Activated naive CD4-positive, alpha-beta T cell treated with anti-CD3 and anti-CD28 coated beads, Interleukin-2, amount 10 ng/mL, durations not matched to agents 7 days and 5 days (primary cell): ENCODE results near the gene SDK1.

ENCODE experiments used
- CTCF ChIA-PET: fragments of 350-600 bp; sonication (Branson Sonifier 250); formaldehyde crosslinking; loops from one replicate; lab custom pipeline; 2021; ENCODE audit warnings: antibody characterized with exemption; lab: Charles Lee
- DNase-seq: peaks from one replicate; pipeline ENCODE4 v3.0.0-alpha.2; 2020
- H3K27ac Mint-ChIP-seq: one replicate; pipeline ENCODE4 v1.8.0; 2021; ENCODE audit warnings: mild to moderate bottlenecking, moderate library complexity, mixed read lengths
- H3K27me3 Mint-ChIP-seq: one replicate; pipeline ENCODE4 v1.8.0; 2021; ENCODE audit warnings: mild to moderate bottlenecking, mixed read lengths
- H3K36me3 Mint-ChIP-seq: one replicate; pipeline ENCODE4 v1.8.0; 2021; ENCODE audit warnings: mixed read lengths
- H3K4me1 Mint-ChIP-seq: one replicate; pipeline ENCODE4 v1.8.0; 2021; ENCODE audit warnings: mixed read lengths
- H3K4me3 Mint-ChIP-seq: one replicate; pipeline ENCODE4 v1.8.0; 2021; ENCODE audit warnings: mild to moderate bottlenecking, moderate library complexity, mixed read lengths
- H3K9me3 Mint-ChIP-seq: one replicate; pipeline ENCODE4 v1.8.0; 2021; ENCODE audit warnings: mixed read lengths

The SDK1 gene

GRCh38 chr7:3333861-3334260 lies 32.8 kb downstream of the SDK1 start:
- no peaks in the 10 kb centered on the region for H3K9me3 Mint-ChIP-seq
- CTCF ChIA-PET = no interaction called here
- no peaks in the 10 kb centered on the region for H3K4me1 Mint-ChIP-seq
- H3K27me3 Mint-ChIP-seq = peaks cover 13% of the 10 kb centered on the region
- H3K36me3 Mint-ChIP-seq = no peaks in the 10 kb centered on the region
- no peak overlapping the region for H3K4me3 Mint-ChIP-seq
- no peak for DNase-seq
- H3K27ac Mint-ChIP-seq = no peak overlapping the region

DNA sequence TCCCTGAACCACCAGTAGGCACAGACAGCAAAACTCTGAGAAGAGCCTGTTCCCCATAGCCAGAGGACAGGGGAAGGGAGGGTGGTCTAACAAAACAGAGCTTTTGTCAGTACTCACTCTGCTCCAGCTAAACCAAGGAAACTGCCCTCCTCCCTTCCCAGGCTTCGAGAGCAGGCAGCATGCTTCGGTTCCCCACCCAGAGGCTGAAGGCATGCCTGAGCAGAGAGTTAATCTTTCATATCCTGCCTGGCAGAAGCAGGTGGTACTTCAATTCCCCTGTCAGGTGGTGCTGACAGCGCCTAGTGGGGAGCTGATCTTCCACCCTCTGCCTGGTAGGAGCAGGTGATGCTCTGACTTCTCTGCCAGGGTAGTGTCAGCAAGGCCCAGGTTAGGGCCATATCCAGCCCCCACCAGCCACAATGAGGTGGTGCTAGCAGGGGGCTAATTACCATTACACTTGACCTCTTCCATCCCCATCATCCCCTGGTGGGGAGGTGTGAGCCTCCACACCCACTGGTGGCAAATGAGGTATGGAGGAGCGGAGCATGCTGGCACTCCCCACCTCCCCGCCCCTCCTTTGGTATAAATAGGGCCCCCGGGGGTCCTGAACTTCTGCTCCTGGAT lies 35.1 kb downstream of the SDK1 start:
- peaks cover 13% of the 10 kb centered on the region for H3K27me3 Mint-ChIP-seq
- no peak overlapping the region for H3K4me3 Mint-ChIP-seq
- H3K9me3 Mint-ChIP-seq = no peaks in the 10 kb centered on the region
- CTCF ChIA-PET = interaction anchor here (0.7 to 1.1 kb wide), 2 partner anchors 12 to 226 kb away, joined by 3 read pairs; no protein-coding TSS in a partner anchor
- no peaks in the 10 kb centered on the region for H3K4me1 Mint-ChIP-seq
- H3K27ac Mint-ChIP-seq = no peak overlapping the region
- no peaks in the 10 kb centered on the region for H3K36me3 Mint-ChIP-seq
- DNase-seq = no peak

DNA sequence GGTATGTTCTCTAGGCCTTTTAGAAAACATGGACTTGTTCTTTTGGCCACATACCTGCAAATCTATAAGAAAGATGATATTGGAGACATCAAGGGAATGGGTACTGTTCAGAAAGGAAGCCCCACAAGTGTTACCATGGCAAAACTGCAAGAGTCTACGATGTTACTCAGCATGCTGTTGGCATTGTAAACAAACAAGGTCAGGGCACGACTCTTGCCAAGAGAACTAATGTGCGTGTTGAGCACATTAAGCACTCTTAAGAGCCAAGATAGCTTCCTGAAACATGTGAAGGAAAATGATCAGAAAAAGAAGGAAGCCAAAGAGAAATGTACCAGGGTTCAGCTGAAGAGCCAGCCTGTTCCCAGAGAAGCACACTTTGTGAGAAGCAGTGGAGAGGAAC lies 37.1 kb downstream of the SDK1 start:
- H3K36me3 Mint-ChIP-seq = no peaks in the 10 kb centered on the region
- no peak for DNase-seq
- CTCF ChIA-PET = no interaction called here
- no peak overlapping the region for H3K4me3 Mint-ChIP-seq
- H3K4me1 Mint-ChIP-seq = no peaks in the 10 kb centered on the region
- H3K27ac Mint-ChIP-seq = no peak overlapping the region
- peaks cover 13% of the 10 kb centered on the region for H3K27me3 Mint-ChIP-seq
- no peaks in the 10 kb centered on the region for H3K9me3 Mint-ChIP-seq

- Mint-ChIP-seq H3K27me3 (no peaks in the 10 kb centered on the region), H3K27ac (no peak overlapping the region), H3K4me1 (no peaks in the 10 kb centered on the region), H3K36me3 (no peaks in the 10 kb centered on the region), H3K9me3 (no peaks in the 10 kb centered on the region), H3K4me3 (no peak overlapping the region)
- CTCF ChIA-PET = no interaction called here
- no peak for DNase-seq
These were observed 44.8 kb downstream of the SDK1 start for GRCh38 chr7:3345699-3346481.

- DNase-seq = no peak
- CTCF ChIA-PET = interaction anchor here (1.0 kb wide), 1 partner anchor 12 kb away, joined by 3 read pairs; no protein-coding TSS in a partner anchor
- Mint-ChIP-seq H3K9me3 (no peaks in the 10 kb centered on the region), H3K4me1 (no peaks in the 10 kb centered on the region), H3K27me3 (peaks cover 3% of the 10 kb centered on the region), H3K36me3 (no peaks in the 10 kb centered on the region), H3K4me3 (no peak overlapping the region), H3K27ac (no peak overlapping the region)
These were observed 48.1 kb downstream of the SDK1 start for GRCh38 chr7:3349126-3349525.

GRCh38 chr7:3356173-3356572 lies 55.1 kb downstream of the SDK1 start:
- Mint-ChIP-seq H3K36me3 (no peaks in the 10 kb centered on the region), H3K9me3 (no peaks in the 10 kb centered on the region), H3K4me3 (no peak overlapping the region), H3K27ac (no peak overlapping the region), H3K4me1 (no peaks in the 10 kb centered on the region), H3K27me3 (peaks cover 7% of the 10 kb centered on the region)
- DNase-seq = no peak
- CTCF ChIA-PET = no interaction called here

- no peak overlapping the region for H3K4me3 Mint-ChIP-seq
- DNase-seq = no peak
- no peaks in the 10 kb centered on the region for H3K9me3 Mint-ChIP-seq
- H3K27ac Mint-ChIP-seq = no peak overlapping the region
- H3K36me3 Mint-ChIP-seq = no peaks in the 10 kb centered on the region
- H3K27me3 Mint-ChIP-seq = peaks cover 7% of the 10 kb centered on the region
- H3K4me1 Mint-ChIP-seq = no peaks in the 10 kb centered on the region
- CTCF ChIA-PET = no interaction called here
These were observed 57.9 kb downstream of the SDK1 start for GRCh38 chr7:3358991-3359390.

DNA sequence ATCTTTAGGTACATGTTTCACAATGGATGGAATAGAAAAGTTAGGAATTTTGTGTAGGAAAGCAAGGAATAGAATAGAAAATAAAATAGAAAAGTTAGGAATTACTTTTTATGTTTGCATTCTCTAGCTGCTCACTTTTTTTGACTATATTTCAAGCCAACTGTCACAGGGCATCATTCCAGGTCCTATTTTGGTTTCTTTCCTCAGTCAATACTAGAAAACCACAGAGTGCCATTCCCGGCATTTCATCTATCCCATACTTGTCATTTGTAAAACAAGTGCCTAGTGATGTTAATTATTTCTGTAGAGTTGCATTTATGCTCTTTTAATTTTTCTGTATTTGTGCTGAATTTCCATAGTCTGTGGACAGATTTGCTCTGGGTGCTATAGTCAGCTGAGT lies 66.2 kb downstream of the SDK1 start:
- no peak overlapping the region for H3K4me3 Mint-ChIP-seq
- DNase-seq = no peak
- peaks cover 3% of the 10 kb centered on the region for H3K27me3 Mint-ChIP-seq
- CTCF ChIA-PET = no interaction called here
- no peaks in the 10 kb centered on the region for H3K36me3 Mint-ChIP-seq
- H3K9me3 Mint-ChIP-seq = no peaks in the 10 kb centered on the region
- H3K4me1 Mint-ChIP-seq = peaks cover 5% of the 10 kb centered on the region
- no peak overlapping the region for H3K27ac Mint-ChIP-seq

DNA sequence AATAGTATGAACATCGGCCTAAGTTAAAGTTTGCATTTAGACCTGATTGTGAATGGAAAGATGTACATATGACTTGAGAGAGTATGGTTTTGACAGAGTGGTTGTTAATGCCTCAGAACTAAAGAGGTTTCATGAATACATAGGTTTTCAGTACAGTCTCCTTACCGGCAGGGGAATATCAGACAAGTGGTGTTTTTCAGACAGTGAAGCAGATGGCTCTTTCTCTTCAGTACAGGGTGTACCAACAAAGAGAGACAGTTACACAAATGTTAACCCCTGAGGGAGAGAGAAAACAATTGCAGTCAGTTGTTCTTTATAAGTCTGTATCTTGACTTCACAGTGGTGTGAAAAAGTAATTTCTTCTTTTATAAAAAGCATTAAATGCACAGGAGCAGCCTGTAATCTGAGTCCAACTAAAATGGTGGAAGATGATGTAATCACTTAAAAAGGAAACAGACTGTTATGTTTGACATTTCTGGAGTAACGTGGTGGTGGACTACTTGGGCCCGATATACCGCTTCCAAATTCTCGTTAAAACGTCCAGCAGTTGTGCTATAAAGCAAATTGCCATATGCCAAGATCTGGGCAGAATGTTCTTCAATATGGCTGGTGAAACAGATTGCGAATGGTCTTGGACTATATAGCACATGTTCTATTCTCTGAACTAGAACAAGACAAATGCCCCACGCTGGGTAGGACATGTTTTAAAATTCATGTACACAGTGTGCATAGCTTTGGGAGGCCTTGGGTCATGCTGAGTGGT lies 69.2 kb downstream of the SDK1 start:
- H3K9me3 Mint-ChIP-seq = no peaks in the 10 kb centered on the region
- H3K27me3 Mint-ChIP-seq = no peaks in the 10 kb centered on the region
- H3K4me3 Mint-ChIP-seq = no peak overlapping the region
- no peak overlapping the region for H3K27ac Mint-ChIP-seq
- H3K36me3 Mint-ChIP-seq = no peaks in the 10 kb centered on the region
- CTCF ChIA-PET = no interaction called here
- H3K4me1 Mint-ChIP-seq = peaks cover 5% of the 10 kb centered on the region
- DNase-seq = no peak

- no peak overlapping the region for H3K4me3 Mint-ChIP-seq
- H3K36me3 Mint-ChIP-seq = no peaks in the 10 kb centered on the region
- peaks cover 5% of the 10 kb centered on the region for H3K4me1 Mint-ChIP-seq
- no peak for DNase-seq
- CTCF ChIA-PET = no interaction called here
- no peaks in the 10 kb centered on the region for H3K27me3 Mint-ChIP-seq
- no peak overlapping the region for H3K27ac Mint-ChIP-seq
- no peaks in the 10 kb centered on the region for H3K9me3 Mint-ChIP-seq
These were observed 69.9 kb downstream of the SDK1 start for GRCh38 chr7:3370921-3371320.

DNA sequence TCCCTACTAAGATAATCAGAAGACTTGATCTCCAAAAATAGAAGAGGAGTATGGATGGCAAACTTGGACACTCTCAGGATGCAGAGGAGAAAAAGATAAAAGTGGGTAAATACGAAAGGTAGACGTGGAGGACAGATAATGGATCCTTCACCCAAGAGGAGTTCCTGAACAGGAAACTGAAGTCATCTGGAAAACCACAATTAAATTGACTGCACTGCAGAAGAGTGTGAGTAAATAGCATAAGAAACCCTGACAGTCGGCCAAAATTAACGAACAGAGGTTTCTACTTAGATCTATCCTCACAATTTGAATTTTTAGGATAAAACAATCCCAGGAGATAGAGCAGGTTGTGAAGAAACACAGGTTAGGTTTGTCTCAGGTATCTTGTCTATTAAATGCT lies 70.5 kb downstream of the SDK1 start:
- CTCF ChIA-PET = no interaction called here
- Mint-ChIP-seq H3K4me1 (peaks cover 5% of the 10 kb centered on the region), H3K36me3 (no peaks in the 10 kb centered on the region)

DNA sequence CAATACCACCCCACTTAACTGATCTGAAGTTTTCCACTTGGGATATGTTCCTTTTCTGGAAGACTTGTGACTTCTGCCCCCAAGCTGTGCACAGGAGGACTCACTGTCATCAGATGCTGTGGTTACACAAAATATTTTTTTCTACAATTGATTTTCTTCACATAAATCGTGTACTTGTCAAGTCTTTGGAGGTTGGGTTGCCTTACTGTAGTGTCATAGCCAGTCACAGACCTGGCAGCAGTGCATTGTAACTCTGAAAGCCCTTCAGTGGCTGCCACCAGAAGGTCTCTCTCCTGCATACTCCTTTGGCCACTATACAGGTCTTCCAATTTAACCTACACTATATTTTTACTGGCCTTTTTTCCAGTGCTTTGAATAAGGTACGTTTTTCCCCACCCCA lies 73.2 kb downstream of the SDK1 start:
- no peak for DNase-seq
- no peaks in the 10 kb centered on the region for H3K27me3 Mint-ChIP-seq
- H3K4me1 Mint-ChIP-seq = peaks cover 5% of the 10 kb centered on the region
- CTCF ChIA-PET = no interaction called here
- no peaks in the 10 kb centered on the region for H3K36me3 Mint-ChIP-seq
- no peak overlapping the region for H3K4me3 Mint-ChIP-seq
- H3K9me3 Mint-ChIP-seq = no peaks in the 10 kb centered on the region
- no peak overlapping the region for H3K27ac Mint-ChIP-seq

More for the DNA sequence above, 70.5 kb downstream of the SDK1 start:
- H3K4me3 Mint-ChIP-seq = no peak overlapping the region
- DNase-seq = no peak
- H3K27me3 Mint-ChIP-seq = no peaks in the 10 kb centered on the region
- H3K27ac Mint-ChIP-seq = no peak overlapping the region
- no peaks in the 10 kb centered on the region for H3K9me3 Mint-ChIP-seq

- DNase-seq = no peak
- H3K4me3 Mint-ChIP-seq = no peak overlapping the region
- no peaks in the 10 kb centered on the region for H3K9me3 Mint-ChIP-seq
- CTCF ChIA-PET = no interaction called here
- H3K27ac Mint-ChIP-seq = no peak overlapping the region
- no peaks in the 10 kb centered on the region for H3K4me1 Mint-ChIP-seq
- no peaks in the 10 kb centered on the region for H3K27me3 Mint-ChIP-seq
- H3K36me3 Mint-ChIP-seq = no peaks in the 10 kb centered on the region
These were observed 77.5 kb downstream of the SDK1 start for GRCh38 chr7:3378390-3379150.

- H3K4me1 Mint-ChIP-seq = no peaks in the 10 kb centered on the region
- H3K27ac Mint-ChIP-seq = no peak overlapping the region
- H3K9me3 Mint-ChIP-seq = no peaks in the 10 kb centered on the region
- H3K4me3 Mint-ChIP-seq = no peak overlapping the region
- DNase-seq = no peak
- H3K27me3 Mint-ChIP-seq = no peaks in the 10 kb centered on the region
- CTCF ChIA-PET = no interaction called here
- no peaks in the 10 kb centered on the region for H3K36me3 Mint-ChIP-seq
These were observed 79.0 kb downstream of the SDK1 start for GRCh38 chr7:3380034-3380433.
